C1 segment of cervical spinal cord (tissue), 14 donors: Measurements from ENCODE around the gene GATAD2A.

ENCODE experiments used
- DNase-seq, 14 donors: peaks; one replicate each; lab custom pipeline; 2025; lab: John Stamatoyannopoulos, UW

The GATAD2A gene

GRCh38 chr19:19506592-19506991 is 101.1 kb downstream of the GATAD2A start:
- DNase-seq, result no peak

- no peak for DNase-seq
Measured at GRCh38 chr19:19507354-19507753, 101.9 kb downstream of the GATAD2A start.

- no peak for DNase-seq
Measured at GRCh38 chr19:19508217-19508616, 102.7 kb downstream of the GATAD2A start.

DNA sequence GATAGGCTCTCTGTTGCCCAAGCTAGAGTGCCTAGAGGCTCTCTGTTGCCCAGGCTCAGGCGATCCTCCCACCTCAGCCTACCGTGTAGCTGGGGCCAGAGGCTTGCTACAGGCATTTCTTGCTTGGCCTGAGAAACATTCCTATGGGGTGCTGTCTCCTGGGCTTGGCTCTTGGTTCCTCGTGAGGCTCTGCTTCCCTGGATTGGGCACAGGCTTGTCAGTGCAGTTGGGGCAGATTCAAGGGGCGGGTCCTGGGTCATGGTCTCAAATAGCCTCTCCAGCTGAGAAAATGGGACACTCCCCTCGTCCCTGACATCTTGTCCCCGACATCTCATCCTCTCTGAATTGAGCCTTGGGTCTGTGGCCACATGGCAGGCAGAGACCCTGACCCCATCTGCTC is 105.0 kb downstream of the GATAD2A start:
- no peak for DNase-seq

- DNase-seq, result no peak
Measured at GRCh38 chr19:19513682-19514081, 108.2 kb downstream of the GATAD2A start.

GRCh38 chr19:19514215-19514657 is 108.8 kb downstream of the GATAD2A start:
- DNase-seq, result peak in 4 of 14 donors; percentile 4 to 54 (median 32)

DNA sequence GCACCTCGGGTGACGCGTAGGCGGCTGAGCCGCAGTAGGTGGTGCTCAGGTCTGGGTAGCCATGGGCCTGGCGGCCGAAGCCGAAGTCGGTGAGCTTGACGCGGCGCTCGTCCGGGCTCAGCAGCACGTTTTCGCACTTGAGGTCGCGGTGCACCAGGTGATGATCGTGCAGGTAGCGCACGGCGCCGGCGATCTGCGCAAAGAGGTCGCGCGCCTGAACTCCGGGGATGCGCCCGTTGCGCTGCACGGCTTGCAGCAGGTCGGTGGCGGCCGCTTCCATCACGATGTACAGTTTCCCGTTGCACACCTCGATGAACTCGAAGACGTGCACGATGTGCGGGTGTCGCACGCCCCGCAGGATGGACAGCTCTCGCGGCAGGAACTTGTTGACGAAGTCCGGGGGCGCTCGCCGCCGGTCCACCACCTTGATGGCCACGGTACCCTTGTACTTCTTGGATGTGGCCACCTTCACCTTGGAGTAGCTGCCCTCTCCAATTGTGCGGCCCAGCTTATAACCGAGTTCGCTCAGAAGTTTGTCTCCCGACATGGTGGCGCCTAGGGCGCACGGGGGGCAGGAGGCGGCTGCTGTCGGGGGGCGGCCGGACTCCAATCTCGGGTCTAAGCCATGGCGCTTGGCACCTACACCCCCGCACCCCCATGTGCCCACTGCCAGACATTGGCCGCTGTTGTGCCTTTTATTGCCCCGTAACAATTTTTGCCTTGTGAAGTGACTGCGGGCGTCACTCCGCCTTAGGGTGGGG is 109.6 kb downstream of the GATAD2A start, which contains the start of gene TSSK6:
Gene TSSK6 (minus strand): TSS at position 668 of the 761 bp plus-strand sequence. CDS start 121 bp downstream, at position 547.
- no peak for DNase-seq

DNA sequence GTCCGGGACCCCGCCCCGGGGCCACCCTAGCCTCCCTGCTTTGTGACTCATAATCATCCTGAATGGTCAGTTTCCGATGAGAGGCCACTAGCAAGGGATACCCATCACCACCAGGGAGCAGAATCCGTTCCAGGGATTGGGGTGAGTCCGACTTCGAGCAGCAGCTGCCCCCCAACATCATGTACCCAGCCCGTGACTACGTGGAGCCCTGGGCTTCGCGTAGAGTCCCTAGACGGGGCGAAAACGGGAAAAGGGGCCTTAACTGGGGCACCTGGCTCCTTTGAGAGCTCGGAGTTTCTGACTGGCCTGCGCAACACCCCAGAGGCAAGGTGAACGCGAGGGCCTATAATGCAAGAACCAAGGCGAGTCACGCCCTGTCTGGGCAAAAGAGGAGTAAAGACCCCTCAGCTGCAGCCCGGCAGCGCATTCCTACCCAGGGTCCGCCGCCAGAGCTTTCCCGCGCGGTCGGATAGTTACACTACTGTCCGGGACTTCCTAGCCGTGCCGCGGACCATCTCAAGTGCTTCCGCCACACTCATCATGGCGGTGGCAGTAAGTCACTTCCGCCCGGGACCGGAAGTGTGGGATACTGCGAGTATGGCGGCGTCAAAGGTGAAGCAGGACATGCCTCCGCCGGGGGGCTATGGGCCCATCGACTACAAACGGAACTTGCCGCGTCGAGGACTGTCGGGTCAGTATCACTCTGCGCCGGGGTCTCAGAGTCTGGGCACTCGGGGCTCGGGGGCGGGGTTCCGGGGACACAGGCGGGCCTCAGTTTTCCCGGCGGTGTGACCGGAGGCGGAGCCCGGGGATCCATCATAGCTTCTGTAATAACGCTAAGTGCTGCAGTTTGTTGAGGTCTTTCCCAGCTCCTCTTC is 110.4 kb downstream of the GATAD2A start, which contains the start of gene NDUFA13:
Gene NDUFA13 (plus strand): TSS at position 584 of the 878 bp plus-strand sequence. CDS start 14 bp downstream, at position 598.
- peak; percentile 19 to 91 (median 83) for DNase-seq

DNA sequence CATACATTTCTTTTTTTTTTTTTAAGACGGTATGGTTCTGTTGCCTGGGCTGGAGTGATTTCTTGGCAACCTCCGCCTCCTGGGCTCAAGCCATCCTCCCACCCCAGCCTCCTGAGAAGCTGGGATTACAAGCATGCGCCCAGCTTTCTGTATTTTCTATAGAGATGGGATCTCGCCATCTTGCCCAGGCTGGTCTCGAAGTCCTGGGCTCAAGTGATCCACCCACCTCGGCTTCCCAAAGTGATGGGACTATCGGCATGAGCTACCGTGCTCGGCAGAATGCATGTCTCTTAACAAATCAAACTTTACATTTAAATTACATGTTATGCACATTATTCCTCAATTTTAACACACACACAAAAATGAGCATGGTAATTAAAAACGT is 111.8 kb downstream of the GATAD2A start:
- DNase-seq, result no peak

GRCh38 chr19:19520989-19521388 is 115.5 kb downstream of the GATAD2A start:
- no peak for DNase-seq

GRCh38 chr19:19523177-19523576 is 117.7 kb downstream of the GATAD2A start:
- no peak for DNase-seq

DNA sequence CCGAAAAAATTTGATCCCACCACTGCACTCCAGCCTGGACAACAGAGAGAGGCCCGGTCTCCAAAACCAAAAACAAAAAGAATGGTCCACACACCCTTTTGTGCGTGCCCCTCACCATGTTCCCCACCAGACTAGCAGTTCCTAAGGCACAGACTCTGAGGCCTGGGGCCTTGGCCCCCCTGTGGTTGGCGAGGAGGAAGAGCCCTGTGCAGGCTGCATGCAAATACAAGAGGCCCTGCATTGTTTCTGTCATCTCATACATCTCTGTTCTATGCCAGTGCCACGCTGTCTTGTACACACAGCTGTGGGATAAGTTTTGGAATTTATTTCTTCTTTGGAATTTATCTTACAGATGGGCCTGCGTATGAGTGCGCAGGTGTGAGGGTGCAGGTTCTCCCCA is 118.6 kb downstream of the GATAD2A start:
- no peak for DNase-seq

GRCh38 chr19:19525611-19526380 is 120.3 kb downstream of the GATAD2A start:
- no peak for DNase-seq

DNA sequence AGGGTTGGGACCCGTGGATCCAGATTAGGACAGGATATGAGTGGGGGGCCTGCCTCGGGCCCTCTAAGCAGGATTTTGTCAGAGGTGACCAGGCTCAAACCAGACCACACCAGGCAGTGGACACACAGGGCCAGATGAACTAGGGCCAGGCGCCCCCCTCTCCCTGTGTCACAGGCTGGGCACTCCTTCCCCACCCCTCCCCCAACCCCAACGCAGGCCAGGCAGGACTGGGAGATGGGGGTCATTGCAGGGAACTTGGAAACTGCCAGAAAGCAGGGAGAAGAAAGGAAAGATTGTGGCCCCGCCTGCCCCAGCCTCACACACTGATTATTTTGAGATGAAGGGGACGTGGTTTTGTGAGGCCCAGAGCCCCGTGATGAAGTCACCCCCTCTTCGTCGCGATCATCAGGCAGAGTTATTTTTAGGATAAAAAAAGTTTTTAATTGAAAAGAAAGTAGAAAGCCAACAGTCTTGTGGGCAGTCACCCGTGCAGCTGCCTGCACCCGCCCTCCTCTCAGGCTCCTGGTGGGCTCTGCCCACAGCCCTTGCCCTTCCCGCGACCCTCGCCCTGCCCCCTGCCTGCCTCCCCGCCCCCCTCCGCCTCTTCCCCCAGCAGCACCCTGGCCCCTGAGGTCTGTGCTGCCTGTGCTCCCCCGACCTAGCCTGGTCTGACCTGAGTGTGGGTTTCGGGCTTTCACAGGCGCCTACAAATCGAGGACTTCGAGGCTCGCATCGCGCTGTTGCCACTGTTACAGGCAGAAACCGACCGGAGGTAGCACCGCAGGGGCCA is 121.3 kb downstream of the GATAD2A start:
- DNase-seq, result peak in 7 of 14 donors; percentile 3 to 54 (median 21)

- DNase-seq, result no peak
Measured at GRCh38 chr19:19527371-19527656, 121.8 kb downstream of the GATAD2A start.

DNA sequence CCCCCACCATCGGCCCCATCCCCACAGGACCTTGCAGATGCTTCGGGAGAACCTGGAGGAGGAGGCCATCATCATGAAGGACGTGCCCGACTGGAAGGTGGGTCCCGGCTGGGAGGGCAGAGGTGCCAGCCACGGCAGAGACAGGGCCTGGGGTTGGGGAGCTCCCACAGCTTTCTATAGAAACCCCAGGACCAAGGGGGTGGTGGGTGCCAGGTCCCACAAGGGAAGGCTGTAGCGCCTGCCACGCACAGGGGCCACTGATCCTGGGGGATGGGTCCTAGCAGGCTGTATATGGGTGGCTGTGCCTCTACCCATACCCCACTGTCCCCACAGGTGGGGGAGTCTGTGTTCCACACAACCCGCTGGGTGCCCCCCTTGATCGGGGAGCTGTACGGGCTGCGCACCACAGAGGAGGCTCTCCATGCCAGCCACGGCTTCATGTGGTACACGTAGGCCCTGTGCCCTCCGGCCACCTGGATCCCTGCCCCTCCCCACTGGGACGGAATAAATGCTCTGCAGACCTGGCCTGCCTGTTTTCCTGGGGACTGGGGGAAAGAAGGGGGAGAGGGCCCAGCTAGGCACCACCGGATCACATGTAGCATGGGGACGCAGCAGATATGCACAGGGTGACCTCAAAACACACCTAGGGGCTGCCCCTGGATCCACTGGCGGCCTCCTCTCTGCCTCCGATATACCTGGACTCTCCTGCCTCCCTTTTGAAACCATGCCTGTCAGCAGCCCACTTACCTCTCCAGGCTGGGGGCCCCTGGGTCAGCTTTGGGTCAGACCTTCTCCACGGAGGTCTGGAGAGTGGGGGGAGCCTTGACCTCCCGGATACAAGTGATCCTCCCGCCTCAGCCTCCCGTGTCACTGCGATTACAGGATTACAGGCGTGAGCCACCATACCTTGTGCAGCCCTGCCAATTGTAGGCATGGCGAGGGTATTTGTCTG is 122.5 kb downstream of the GATAD2A start:
- DNase-seq, result no peak

DNA sequence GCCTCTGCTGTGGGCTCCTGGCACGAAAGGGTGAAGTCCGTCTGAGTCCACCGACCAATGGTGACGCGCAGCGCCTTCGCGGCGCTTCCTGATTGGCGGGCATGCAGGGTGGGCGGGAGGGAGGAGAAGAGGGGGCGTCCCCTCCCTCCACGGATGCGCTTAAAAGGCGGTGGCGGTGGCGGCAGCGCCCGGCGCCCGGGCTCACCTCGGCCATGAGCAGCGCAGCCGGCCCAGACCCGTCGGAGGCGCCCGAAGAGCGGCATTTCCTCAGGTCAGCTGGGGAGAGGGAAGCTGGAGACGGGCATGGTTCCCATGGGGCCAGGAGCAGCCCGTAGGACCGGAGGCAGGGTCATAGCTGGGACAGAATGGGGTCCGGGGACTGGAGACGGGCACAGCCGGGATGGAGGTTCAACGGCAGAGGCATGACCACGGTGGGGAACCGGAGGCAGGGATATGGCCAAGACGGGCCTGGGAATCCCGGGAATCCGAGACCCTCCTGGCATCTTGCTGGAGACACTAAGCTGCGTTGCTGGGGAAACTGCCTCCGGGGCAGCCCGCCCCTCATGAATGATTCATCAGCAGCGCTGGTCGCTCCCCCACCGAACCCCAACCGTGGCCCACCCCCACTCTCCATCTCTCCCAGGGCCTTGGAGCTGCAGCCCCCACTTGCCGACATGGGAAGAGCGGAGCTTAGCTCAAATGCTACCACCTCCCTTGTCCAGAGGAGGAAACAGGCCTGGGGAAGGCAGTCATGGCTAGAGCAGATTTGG is 123.4 kb downstream of the GATAD2A start, which contains the start of gene YJEFN3:
Gene YJEFN3 (plus strand): TSS at position 191 of the 770 bp plus-strand sequence. CDS start 22 bp downstream, at position 213.
- peak in 8 of 14 donors; percentile 5 to 75 (median 30) for DNase-seq

- DNase-seq, result no peak
Measured at GRCh38 chr19:19529783-19530422, 124.4 kb downstream of the GATAD2A start.
